GM12875 (cell line): Measurements from ENCODE around the gene FAM47E.

Source experiments
- H3K4me3 ChIP-seq: one replicate; pipeline ENCODE4 v1.5.1; 2011; ENCODE audit warnings: low read depth, low read length, control low read depth
- TF ChIP-seq, protein P1 (sequence below): IDR thresholded peaks from 2 replicates; pipeline ENCODE4 v1.5.1; 2011; ENCODE audit warnings: low read depth, mild to moderate bottlenecking, control low read depth, inconsistent platforms, low read length, moderate library complexity, borderline replicate concordance; ENCODE audit not compliant: insufficient read depth

The FAM47E gene

DNA sequence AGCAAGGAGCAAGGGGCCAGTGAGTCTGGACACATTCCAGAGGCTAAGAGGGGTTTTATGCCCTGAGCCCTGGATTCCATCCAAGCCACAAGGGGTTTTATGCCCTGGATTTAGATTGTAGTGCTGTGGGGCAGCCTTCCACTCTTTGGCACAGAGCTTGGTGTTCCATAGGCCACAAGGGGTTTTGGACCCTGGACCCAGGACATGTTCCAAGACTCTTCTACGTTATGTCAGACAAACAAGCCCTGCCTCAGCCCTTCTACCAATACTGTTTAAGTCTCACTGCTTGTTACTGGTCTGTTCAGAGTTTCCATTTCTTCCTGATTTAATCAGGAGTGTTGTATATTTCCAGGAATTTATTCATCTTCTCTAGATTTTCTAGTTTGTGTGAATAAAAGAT, 25.1 kb upstream of the FAM47E start:
- no peak overlapping the region for H3K4me3 ChIP-seq
- TF ChIP-seq, protein P1, sequence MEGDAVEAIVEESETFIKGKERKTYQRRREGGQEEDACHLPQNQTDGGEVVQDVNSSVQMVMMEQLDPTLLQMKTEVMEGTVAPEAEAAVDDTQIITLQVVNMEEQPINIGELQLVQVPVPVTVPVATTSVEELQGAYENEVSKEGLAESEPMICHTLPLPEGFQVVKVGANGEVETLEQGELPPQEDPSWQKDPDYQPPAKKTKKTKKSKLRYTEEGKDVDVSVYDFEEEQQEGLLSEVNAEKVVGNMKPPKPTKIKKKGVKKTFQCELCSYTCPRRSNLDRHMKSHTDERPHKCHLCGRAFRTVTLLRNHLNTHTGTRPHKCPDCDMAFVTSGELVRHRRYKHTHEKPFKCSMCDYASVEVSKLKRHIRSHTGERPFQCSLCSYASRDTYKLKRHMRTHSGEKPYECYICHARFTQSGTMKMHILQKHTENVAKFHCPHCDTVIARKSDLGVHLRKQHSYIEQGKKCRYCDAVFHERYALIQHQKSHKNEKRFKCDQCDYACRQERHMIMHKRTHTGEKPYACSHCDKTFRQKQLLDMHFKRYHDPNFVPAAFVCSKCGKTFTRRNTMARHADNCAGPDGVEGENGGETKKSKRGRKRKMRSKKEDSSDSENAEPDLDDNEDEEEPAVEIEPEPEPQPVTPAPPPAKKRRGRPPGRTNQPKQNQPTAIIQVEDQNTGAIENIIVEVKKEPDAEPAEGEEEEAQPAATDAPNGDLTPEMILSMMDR = no peak

DNA sequence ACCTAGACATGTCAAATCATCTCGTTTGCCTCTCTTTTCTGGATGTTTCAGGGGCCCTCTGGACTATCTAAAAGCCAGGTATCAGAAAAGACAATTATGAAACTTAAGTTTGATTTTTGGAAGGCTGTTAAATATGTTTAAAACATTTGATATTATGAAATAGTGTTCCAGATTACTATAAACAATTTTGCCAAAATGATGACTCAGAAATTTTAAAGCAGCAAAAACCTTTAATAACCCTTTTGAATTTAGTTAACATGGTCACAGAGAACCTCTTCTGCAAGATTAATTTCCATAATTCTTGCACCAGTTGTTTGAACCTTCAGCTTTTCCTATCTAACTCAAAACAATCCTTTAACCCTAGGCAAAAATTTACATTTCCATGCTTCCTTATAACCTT, 18.8 kb upstream of the FAM47E start:
- TF ChIP-seq, protein P1 = no peak
- no peak overlapping the region for H3K4me3 ChIP-seq

DNA sequence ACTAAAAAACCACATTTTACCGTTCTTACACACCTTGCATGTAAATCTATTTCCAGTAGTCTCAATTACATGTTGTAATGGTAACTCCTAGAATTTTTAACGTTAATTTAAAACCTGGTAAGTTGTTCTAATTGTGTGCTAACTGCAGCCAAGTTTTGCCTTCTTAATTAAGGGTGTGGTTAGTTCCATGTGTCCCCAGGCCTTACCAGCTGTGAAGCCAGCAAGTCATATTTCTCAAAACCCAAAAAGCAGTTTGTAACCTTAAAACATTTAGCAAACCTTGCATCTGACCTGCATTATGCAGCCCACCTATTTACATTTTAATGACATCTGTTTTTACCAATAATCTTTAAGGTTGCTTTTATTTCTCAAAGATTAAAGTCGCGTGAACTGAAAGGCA, 18.4 kb upstream of the FAM47E start:
- TF ChIP-seq, protein P1 = no peak
- no peak overlapping the region for H3K4me3 ChIP-seq

DNA sequence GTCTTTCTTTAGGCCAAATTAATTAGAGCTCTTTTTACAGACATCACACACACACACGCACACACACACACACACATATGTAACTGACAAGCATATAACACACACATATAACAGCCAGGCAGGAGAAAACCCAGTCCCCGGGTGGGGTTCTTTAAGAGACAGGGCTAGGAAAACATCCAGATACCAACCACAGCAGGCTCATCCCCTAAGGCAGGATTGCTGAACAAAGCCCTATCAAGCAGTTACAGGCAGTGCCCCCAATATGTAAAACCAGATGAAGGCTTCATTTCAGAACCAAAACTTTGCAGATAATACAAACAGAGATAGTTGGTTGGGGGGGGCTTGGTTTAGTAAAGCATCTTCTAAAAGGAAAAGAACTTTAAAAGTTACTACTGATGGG, 18.0 kb upstream of the FAM47E start:
- H3K4me3 ChIP-seq = no peak overlapping the region
- TF ChIP-seq, protein P1 = no peak

DNA sequence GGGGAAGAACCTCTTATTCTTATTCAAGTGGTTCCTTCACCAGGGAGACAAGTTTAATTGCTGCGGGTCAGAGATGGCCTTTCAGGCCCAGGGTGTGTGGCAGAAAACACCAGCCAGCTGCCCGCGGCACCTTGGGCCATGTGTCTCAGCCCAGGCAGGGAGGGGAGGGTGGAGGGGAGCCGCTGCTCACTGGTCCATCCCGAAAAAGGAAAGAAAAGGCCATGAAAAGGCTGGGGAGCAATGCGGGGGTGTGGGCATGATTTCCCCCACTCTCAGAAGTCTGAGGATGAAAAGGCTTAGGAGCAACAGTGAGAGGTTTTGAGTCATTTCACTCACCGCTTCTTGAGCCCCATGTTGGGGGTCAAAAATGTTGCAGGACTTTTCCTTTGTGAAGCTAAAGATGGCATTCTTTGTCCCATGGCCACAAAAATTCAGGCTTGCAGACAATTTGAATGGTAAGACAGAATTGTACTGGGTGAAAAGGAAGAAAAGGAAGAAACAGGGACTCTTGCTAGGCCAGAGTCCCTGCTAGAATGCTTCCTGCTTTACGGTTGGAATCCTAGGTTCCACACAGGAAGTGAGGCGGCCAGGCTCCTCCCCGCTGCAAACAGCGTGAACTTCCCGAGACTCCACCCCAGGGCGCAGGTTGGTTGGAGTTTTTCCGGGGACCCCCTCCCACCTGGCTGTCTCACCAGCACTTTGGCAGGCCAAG, 17.4 kb upstream of the FAM47E start:
- TF ChIP-seq, protein P1 = no peak

DNA sequence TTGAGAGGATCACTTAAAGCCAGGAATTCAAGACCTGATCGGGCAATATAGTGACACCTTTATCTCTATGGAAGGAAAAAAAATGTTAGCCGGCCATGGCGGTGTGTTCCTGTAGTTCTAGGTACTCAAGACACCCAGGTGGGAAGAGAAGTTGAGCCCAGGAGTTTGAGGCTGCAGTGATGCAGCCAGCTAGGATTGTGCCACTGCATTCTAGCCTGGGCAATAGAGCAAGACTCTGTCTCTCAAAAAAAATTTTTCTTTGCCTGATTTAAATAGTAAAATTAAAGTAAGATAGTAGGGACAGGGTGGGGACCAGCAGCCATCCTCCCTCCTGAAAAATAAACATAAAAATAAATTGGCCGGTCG, 16.9 kb upstream of the FAM47E start:
- TF ChIP-seq, protein P1 = no peak
- no peak overlapping the region for H3K4me3 ChIP-seq

More for the DNA sequence above, 17.4 kb upstream of the FAM47E start:
- no peak overlapping the region for H3K4me3 ChIP-seq

DNA sequence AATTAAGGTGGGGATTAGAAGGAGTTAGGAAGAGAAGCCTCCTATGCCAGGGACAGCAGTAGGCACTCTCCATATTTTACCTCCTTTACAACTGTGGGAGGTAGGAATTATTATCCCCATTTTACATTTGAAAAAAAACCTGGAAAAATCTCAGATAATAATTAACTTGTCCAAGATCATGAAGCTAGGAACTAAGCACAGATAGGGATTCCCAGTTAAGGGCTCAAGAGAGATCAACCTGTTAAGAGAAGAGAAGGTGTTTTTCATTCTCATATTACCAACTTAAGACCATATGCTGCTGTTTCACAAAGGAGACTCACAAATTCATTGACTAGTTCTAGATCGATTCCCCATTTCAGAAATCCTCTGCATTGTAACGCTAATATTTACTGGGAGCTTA, 16.1 kb upstream of the FAM47E start:
- H3K4me3 ChIP-seq = no peak overlapping the region
- TF ChIP-seq, protein P1 = no peak
